Astrocyte (in vitro differentiated cells and primary cell): ENCODE data around the gene ANKRD34A.

ENCODE experiments used
- EZH2 ChIP-seq: IDR thresholded peaks from 2 replicates; pipeline ENCODE4 v1.6.1; 2012; ENCODE audit warnings: mild to moderate bottlenecking, low read length, inconsistent platforms; ENCODE audit not compliant: insufficient read depth
- TF ChIP-seq, protein P1 (sequence below): IDR thresholded peaks from 2 replicates; pipeline ENCODE4 v1.5.1; 2011; ENCODE audit warnings: low read depth, mild to moderate bottlenecking, inconsistent platforms, low read length, moderate library complexity; ENCODE audit not compliant: insufficient read depth

GRCh38 chr1:145992502-145992936 lies 28.1 kb upstream of the ANKRD34A start:
- TF ChIP-seq EZH2, result no peak
- TF ChIP-seq, protein P1, sequence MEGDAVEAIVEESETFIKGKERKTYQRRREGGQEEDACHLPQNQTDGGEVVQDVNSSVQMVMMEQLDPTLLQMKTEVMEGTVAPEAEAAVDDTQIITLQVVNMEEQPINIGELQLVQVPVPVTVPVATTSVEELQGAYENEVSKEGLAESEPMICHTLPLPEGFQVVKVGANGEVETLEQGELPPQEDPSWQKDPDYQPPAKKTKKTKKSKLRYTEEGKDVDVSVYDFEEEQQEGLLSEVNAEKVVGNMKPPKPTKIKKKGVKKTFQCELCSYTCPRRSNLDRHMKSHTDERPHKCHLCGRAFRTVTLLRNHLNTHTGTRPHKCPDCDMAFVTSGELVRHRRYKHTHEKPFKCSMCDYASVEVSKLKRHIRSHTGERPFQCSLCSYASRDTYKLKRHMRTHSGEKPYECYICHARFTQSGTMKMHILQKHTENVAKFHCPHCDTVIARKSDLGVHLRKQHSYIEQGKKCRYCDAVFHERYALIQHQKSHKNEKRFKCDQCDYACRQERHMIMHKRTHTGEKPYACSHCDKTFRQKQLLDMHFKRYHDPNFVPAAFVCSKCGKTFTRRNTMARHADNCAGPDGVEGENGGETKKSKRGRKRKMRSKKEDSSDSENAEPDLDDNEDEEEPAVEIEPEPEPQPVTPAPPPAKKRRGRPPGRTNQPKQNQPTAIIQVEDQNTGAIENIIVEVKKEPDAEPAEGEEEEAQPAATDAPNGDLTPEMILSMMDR, result no peak
